Activated CD4-positive, alpha-beta T cell treated with anti-CD3 and anti-CD28 coated beads, Interleukin-2, amount 50 U/mL, for 1 hour (primary cell): ENCODE results near the gene EHD3.

Experiments
- DNase-seq: peaks from one replicate; pipeline ENCODE4 v3.0.0-alpha.2; 2020

EHD3 gene

GRCh38 chr2:31213601-31214443, 20.1 kb upstream of the EHD3 start:
- no peak for DNase-seq

GRCh38 chr2:31214444-31214915, 19.5 kb upstream of the EHD3 start:
- no peak for DNase-seq

- no peak for DNase-seq
Measured at GRCh38 chr2:31216734-31217133, 17.2 kb upstream of the EHD3 start.

GRCh38 chr2:31217465-31218200, 16.3 kb upstream of the EHD3 start, which contains the start of gene CAPN14:
Gene CAPN14, minus strand, starts transcription at chr2:31217515. Its CDS starts 12,068 bp downstream, at chr2:31205447.
- DNase-seq, result no peak

- DNase-seq, result no peak
Measured at GRCh38 chr2:31219131-31219969, 14.6 kb upstream of the EHD3 start.

DNA sequence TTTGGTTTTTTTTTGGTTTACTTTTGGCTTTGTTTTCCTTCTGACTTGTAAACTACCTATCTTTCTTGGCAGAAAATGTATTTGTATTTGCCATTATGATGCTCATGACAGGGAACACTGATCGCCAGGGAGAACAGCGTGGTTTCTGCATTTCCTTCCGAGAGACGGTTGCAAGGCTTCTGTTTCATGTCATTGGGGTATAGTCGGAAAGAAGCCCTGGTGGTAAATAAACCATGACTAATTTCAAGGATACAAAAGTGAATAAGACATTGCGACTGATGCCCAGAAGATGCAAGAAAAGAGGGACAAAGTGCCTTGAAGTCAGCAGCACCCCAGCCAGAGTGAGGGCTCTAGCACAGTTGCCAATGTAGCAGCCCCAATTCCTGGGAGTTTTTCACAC, 12.4 kb upstream of the EHD3 start:
- DNase-seq, result no peak

- no peak for DNase-seq
Measured at GRCh38 chr2:31222071-31222470, 11.9 kb upstream of the EHD3 start.

GRCh38 chr2:31223026-31223425, 10.9 kb upstream of the EHD3 start:
- DNase-seq, result no peak

- no peak for DNase-seq
Measured at GRCh38 chr2:31223749-31224148, 10.2 kb upstream of the EHD3 start.

GRCh38 chr2:31226266-31226665, 7.7 kb upstream of the EHD3 start:
- no peak for DNase-seq

GRCh38 chr2:31227110-31227509, 6.8 kb upstream of the EHD3 start:
- DNase-seq, result no peak

GRCh38 chr2:31227711-31228125, 6.2 kb upstream of the EHD3 start:
- DNase-seq, result no peak

DNA sequence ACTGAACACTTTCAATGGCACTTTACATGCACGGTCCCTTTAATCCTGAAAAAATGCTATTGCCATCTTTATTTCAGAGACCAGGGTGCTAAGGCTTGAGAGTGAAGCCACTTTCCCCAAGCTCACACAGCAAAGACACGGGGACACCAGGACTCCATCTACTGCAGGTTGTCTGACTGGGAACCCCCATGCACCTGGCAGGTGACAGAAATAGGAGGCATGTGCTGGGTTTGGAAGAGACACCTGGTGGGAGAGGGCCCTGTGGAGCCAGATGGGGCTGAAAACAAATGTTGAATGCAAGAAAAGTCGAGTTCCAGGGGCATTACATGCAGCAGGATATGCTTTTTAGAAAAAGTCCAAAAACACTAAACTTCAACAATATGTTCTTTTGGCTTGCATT, 5.2 kb upstream of the EHD3 start:
- no peak for DNase-seq

DNA sequence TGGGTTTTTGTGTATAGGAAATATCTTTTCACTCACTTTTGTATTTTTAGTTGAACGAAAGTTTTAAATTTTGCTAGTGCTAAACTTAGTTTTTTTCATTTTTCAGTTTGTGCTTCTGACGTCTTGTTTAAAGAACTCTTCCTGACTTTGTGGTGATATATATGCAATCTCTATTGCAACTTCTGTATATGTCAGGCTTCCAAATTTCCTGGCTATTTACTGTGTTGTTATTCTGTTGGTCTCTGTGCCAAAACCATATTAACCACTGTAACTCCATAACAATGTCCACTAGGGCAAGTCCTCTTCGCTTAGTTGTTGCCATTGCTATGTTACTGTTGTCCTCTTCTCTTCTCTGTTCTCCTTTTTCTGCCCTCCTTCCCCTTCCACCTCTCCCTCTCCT, 3.2 kb upstream of the EHD3 start:
- DNase-seq, result no peak

DNA sequence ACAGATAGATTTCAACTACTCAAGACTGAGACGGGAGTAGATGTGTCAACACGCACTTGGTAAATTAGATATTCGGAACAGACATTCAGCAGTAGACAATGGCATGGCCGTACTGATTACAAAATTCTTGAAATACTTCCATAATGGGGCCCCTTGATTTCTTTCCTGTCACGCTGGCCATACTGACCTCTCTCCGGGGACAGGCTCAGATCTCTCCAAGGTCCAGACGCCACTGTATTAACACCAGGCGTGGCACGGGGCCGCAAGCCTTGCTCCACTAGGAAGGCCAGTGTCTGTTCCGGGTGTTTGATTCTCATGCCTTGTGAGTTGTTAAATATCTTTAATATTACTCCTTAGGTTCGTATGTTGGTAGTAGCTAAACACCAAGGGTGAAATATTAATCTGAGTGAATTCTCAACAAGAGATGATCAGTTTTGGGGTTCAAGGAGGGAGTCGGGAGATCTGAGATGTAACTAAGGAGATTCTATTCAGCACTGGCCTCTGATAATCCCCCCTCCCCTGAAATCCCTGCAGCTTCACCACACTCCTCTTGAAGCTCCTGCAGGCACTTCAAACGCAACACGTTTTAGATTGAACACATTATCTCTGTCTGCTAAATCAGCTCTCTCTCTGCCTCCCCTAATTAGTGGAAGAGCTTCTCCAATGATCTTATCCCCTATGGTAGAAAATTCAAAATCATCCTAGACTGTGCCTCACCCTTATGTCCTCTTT, 2.2 kb upstream of the EHD3 start:
- no peak for DNase-seq

DNA sequence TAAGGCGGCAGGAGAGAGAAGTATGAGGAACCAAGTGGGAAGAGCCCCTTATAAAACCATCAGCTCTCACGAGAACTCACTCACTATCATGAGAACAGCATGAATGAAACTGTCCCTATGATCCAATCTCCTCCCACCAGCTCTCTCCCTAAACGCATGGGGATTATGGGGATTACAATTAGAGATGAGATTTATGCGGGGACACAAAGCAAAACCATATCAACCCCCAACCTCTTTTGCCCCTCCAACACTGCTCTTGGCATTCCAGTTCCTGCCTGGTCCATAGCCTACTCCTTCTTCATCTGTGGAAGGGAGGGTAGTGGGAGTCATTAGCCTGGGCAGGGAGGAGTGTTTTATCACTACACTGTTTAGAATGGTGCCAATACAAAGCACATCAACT, 1.4 kb upstream of the EHD3 start:
- no peak for DNase-seq

GRCh38 chr2:31233231-31233630, 721 bp upstream of the EHD3 start:
- DNase-seq, result no peak

DNA sequence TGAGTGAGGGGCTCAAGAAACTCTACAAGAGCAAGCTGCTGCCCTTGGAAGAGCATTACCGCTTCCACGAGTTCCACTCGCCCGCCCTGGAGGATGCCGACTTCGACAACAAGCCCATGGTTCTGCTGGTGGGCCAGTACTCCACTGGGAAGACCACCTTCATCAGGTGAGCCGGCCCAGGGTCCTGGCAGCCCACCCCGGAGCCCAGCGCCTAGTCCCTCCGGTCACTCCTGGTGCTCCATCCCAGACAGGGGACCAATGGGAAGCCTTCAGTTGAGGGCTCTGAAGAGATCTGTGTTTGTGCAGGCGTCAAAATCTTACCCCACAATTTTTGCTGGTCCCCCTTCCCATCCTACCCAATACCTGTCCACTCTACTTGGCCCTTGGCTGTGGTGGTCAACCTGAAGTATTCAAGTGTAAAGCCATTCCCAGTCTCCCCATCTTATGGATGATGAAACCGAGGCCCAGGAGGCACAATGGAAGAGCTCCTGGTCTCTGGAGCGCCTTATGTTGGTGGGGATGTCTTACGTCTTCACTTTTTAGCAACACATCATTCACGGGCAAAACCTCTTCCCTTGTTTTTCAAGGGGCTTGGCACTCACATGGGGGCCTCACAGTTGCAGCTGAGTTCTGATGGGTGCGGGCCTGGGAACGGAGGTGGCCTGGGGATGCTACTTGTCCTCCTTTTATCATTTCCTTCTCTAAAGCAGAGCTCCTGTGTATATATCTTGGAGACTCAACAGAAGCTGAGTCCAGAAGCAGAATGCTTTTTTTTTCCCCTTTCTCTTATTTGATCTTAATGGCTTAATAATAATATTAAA, 941 bp downstream of the EHD3 start:
- DNase-seq, result no peak

DNA sequence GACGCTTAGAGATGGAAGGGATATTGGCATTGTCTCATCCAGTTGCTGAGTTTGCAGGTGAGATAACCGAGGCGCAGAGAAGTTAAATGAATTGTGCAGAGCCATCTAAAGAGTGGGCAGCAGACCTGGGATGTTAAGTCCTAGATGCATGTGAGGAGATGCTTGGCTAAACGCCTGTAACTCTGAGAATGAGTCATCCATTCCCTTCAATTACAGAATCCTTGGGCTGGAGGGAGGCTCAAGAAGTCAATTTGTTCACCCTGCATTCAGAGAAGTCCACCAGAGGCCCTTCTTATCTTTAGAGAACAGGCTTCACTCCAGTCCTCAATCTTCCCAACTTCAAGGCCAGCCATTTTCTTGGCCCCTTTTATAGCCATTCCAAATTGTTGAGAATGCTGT, 1.6 kb downstream of the EHD3 start:
- DNase-seq, result no peak

DNA sequence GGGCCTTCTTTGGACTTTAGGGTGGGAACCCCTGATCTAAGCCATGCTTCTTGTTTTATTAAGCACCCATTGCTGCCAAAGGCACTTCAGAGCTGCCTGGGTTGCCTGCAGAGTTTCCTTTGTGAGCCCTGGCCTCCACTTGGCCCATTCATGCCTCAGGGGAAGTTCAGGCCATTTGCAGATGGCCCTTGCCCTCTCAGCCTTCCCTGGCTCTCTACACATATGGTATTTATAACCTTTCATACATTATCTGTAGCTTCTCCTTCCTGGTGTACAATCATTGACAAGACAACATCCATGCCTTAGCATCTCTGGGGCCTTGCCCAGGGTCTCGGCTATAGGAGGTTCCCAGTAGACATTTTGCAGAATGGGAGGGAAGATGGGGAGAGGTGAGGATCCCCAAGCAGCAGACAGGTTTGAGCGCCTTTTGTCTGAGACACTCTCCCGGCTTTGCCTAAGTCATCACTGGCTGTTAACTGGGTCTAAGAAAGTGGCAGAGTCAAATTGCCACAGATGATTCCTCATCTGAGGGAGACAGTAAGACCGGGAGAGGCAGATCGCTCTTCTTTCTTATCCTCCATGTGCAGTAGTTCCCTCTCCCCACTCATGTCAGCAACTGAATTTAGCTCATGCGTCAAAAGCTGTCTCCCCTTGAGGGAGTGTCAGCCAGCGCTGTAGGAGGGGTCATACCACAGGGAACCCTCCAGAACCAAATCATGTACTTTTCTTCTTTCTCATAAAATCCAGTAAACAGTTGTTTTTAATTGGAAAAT, 2.7 kb downstream of the EHD3 start:
- DNase-seq, result no peak
